ENCODE data around the gene C10orf105. TPM values are rescaled to one million over a fixed set of nuclear protein-coding genes. Genes with fewer than 3 reads are reported as not detected.

Gene C10orf105
- total RNA-seq, 1 donor = under 0.01 TPM

DNA sequence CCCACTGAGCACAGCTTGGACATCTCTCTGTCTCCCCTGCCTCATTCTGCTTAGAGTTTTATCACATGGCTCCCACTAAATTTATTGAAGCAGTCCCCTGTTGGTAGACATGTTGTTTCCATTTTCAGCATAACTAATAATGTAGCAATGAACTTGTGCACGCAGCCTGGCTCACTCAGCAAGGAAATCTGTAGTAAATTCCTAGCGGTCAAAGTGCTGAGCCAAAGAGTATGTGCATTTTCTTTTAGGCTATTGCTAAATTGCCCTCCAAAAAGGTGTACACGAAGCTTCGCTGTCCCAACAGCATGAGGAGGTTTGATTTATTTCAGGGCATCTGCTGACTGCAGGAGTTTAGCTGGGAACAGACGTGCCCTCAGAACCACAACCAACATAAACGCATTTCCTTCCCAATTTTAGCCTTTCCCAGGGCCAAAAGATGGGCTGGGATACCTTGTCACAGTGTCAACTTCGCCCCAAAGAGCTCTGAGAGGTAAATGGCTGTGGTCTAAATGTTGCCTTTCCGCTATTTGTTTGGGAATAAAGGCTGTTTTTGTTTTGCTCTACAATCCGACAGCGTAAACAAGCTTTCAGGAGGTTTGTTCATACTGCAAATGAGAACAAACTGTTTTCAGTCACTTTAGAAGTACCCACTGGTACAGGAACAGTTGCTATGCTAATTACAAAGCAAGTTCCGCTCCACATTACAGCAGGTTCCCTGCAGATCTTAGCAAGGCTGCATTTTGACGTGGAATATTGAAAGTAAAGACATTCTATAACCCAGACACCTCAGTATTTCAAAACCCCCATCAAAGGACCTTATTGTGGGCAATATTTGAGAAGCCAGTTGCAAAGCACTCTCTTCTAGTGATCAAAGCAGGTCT, 37.0 kb upstream of the C10orf105 start:
- H3K4me3 ChIP-seq (ENCODE audit: insufficient read depth, low read length) = no peak overlapping the region
- no peaks in the 10 kb centered on the region for H3K4me1 ChIP-seq (ENCODE audit: insufficient read depth, low read length)
- no peak overlapping the region for H3K4me2 ChIP-seq (ENCODE audit: insufficient read depth, low read length)
- peak; percentile 71 for DNase-seq (ENCODE audit: insufficient read length, low spot score, missing footprints)
- H3K9me3 ChIP-seq (ENCODE audit: low read depth, low read length) = no peaks in the 10 kb centered on the region
- H4K20me1 ChIP-seq (ENCODE audit: insufficient read depth, low read length) = peaks cover 10% of the 10 kb centered on the region
- no peaks in the 10 kb centered on the region for H3K27me3 ChIP-seq (ENCODE audit: insufficient read depth, low read length)
- no peak overlapping the region for H2AFZ ChIP-seq (ENCODE audit: low read length)
- peaks cover 35% of the 10 kb centered on the region for H3K36me3 ChIP-seq (ENCODE audit: insufficient read depth, low read length)
- TF ChIP-seq, protein P1, sequence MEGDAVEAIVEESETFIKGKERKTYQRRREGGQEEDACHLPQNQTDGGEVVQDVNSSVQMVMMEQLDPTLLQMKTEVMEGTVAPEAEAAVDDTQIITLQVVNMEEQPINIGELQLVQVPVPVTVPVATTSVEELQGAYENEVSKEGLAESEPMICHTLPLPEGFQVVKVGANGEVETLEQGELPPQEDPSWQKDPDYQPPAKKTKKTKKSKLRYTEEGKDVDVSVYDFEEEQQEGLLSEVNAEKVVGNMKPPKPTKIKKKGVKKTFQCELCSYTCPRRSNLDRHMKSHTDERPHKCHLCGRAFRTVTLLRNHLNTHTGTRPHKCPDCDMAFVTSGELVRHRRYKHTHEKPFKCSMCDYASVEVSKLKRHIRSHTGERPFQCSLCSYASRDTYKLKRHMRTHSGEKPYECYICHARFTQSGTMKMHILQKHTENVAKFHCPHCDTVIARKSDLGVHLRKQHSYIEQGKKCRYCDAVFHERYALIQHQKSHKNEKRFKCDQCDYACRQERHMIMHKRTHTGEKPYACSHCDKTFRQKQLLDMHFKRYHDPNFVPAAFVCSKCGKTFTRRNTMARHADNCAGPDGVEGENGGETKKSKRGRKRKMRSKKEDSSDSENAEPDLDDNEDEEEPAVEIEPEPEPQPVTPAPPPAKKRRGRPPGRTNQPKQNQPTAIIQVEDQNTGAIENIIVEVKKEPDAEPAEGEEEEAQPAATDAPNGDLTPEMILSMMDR (IDR thresholded peaks at IDR 0.05; ENCODE audit: extremely low read depth, low read depth, low read length) = no peak
- H3K79me2 ChIP-seq (ENCODE audit: insufficient read depth, low read length) = peaks cover 3% of the 10 kb centered on the region
- no peak overlapping the region for H3K27ac ChIP-seq (ENCODE audit: low read depth, low read length)

DNA sequence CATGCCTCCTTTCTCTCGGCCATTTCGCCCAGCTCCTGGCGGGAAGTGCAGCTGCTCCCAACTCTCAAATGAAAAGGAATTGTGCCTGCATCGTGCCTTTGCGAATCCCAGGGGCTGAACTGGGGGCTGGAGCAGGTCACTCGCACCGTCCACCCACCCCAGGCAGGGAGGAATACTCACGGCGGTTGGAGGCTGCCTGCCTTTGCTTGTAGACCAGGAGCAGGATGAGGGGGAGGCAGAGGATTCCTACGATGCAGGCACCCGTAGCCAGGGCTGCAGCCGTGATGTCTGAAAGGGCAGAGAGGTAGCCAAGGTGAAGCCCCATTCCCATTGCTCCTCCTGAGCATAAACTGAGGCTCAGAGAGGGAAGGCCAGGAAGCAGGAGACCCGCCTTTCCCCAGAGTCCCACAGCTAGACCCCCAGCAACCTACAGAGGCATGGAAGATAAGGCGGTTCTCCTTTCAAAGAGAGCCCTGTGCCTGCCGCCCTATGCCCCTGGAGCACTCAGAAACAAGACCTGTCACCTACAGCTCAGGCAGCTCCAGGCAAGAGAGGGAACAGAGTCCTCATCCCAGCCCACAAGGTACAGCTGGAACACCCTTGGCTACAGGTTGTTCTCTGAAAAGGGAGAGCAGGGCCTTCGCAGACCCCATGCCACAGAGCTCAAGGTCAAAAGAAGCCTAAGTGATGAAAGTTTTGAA, 35.8 kb upstream of the C10orf105 start:
- H3K4me2 ChIP-seq (ENCODE audit: insufficient read depth, low read length) = no peak overlapping the region
- no peaks in the 10 kb centered on the region for H3K79me2 ChIP-seq (ENCODE audit: insufficient read depth, low read length)
- no peaks in the 10 kb centered on the region for H3K27me3 ChIP-seq (ENCODE audit: insufficient read depth, low read length)
- DNase-seq (ENCODE audit: insufficient read length, low spot score, missing footprints) = peak; percentile 30
- H3K4me1 ChIP-seq (ENCODE audit: insufficient read depth, low read length) = no peaks in the 10 kb centered on the region
- no peak overlapping the region for H3K27ac ChIP-seq (ENCODE audit: low read depth, low read length)
- H2AFZ ChIP-seq (ENCODE audit: low read length) = no peak overlapping the region
- H3K4me3 ChIP-seq (ENCODE audit: insufficient read depth, low read length) = no peak overlapping the region
- peaks cover 29% of the 10 kb centered on the region for H3K36me3 ChIP-seq (ENCODE audit: insufficient read depth, low read length)
- peaks cover 6% of the 10 kb centered on the region for H4K20me1 ChIP-seq (ENCODE audit: insufficient read depth, low read length)
- no peaks in the 10 kb centered on the region for H3K9me3 ChIP-seq (ENCODE audit: low read depth, low read length)
- TF ChIP-seq, protein P1 (IDR thresholded peaks at IDR 0.05; ENCODE audit: extremely low read depth, low read depth, low read length) = no peak

DNA sequence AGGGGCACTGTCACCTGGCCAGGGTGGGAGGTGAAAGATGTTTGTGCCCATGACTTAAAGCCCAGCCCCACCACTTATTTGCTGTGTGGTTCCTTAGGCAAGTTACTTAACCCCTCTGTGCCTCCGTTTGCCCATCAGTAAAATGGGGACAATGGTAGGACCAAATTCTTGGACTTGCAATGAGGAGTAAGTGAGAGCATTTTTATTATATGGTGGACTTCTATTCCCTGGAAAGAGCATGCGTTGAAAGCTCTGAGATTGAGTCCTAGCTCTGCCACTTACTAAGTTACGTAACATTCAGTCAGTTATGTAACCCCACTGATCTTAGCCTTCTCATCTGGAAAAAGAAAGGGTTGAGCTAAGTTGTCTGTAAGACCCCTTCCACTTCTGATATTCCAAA, 35.0 kb upstream of the C10orf105 start:
- no peak overlapping the region for H3K27ac ChIP-seq (ENCODE audit: low read depth, low read length)
- no peaks in the 10 kb centered on the region for H3K9me3 ChIP-seq (ENCODE audit: low read depth, low read length)
- H3K4me3 ChIP-seq (ENCODE audit: insufficient read depth, low read length) = no peak overlapping the region
- no peaks in the 10 kb centered on the region for H3K4me1 ChIP-seq (ENCODE audit: insufficient read depth, low read length)
- H3K27me3 ChIP-seq (ENCODE audit: insufficient read depth, low read length) = no peaks in the 10 kb centered on the region
- H2AFZ ChIP-seq (ENCODE audit: low read length) = no peak overlapping the region
- peaks cover 6% of the 10 kb centered on the region for H4K20me1 ChIP-seq (ENCODE audit: insufficient read depth, low read length)
- TF ChIP-seq, protein P1 (IDR thresholded peaks at IDR 0.05; ENCODE audit: extremely low read depth, low read depth, low read length) = no peak
- no peak overlapping the region for H3K4me2 ChIP-seq (ENCODE audit: insufficient read depth, low read length)
- H3K36me3 ChIP-seq (ENCODE audit: insufficient read depth, low read length) = peaks cover 28% of the 10 kb centered on the region
- H3K79me2 ChIP-seq (ENCODE audit: insufficient read depth, low read length) = no peaks in the 10 kb centered on the region
- peak; percentile 36 for DNase-seq (ENCODE audit: insufficient read length, low spot score, missing footprints)

DNA sequence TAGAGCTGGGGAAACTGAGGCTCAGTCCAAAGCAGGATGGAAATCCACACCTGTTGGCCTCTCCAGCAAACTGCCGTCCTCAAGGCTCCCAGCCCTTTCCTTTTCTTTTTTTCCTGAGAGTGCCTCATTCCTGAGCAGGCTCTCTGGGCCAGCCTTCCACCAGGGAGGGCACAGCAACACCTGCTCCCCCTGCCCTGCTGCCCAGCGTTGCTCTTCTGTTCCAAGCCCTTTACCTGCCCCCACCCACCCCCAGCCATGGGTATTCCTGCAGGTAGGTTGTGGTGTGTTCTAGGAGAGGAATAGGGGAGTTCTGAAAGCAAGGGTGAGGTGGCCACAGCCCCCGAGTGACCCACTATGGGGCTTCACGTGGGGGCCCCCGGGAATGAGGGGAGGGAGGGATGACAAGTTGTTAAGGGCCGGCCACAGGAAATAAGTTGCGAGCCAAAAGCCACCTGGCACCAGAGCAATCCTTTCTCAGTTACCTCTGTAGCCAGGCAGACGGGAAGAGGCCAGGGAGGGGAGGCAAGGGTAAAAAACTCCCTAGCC, 34.5 kb upstream of the C10orf105 start:
- peaks cover 28% of the 10 kb centered on the region for H3K36me3 ChIP-seq (ENCODE audit: insufficient read depth, low read length)
- no peak overlapping the region for H3K27ac ChIP-seq (ENCODE audit: low read depth, low read length)
- no peaks in the 10 kb centered on the region for H3K27me3 ChIP-seq (ENCODE audit: insufficient read depth, low read length)
- no peaks in the 10 kb centered on the region for H3K9me3 ChIP-seq (ENCODE audit: low read depth, low read length)
- H3K4me3 ChIP-seq (ENCODE audit: insufficient read depth, low read length) = no peak overlapping the region
- H3K79me2 ChIP-seq (ENCODE audit: insufficient read depth, low read length) = no peaks in the 10 kb centered on the region
- peak; percentile 36 for DNase-seq (ENCODE audit: insufficient read length, low spot score, missing footprints)
- peaks cover 6% of the 10 kb centered on the region for H4K20me1 ChIP-seq (ENCODE audit: insufficient read depth, low read length)
- TF ChIP-seq, protein P1 (IDR thresholded peaks at IDR 0.05; ENCODE audit: extremely low read depth, low read depth, low read length) = no peak
- no peaks in the 10 kb centered on the region for H3K4me1 ChIP-seq (ENCODE audit: insufficient read depth, low read length)
- H3K4me2 ChIP-seq (ENCODE audit: insufficient read depth, low read length) = no peak overlapping the region
- H2AFZ ChIP-seq (ENCODE audit: low read length) = no peak overlapping the region

All from osteoblast (primary cell).